Measurements from ENCODE around the gene JUN.

The JUN gene

GRCh38 chr1:58778385-58779000 is 5.4 kb downstream of the JUN start:
- H3K9me2 ChIP-seq (replicated peaks; ENCODE audit: low read depth, low read length): no peaks in the 10 kb centered on the region
- H3K79me2 ChIP-seq (ENCODE audit: insufficient read depth, low read length): peaks cover 39% of the 10 kb centered on the region
- peaks cover 25% of the 10 kb centered on the region for H3K4me1 ChIP-seq (ENCODE audit: insufficient read depth, low read length, poor library complexity, severe bottlenecking)
- TF ChIP-seq EZH2phosphoT487 (IDR thresholded peaks at IDR 0.05; ENCODE audit: borderline replicate concordance): no peak
- no peak for TF ChIP-seq CTCF (conservative IDR thresholded peaks at IDR 0.05; ENCODE audit: low read length)
- H3K27me3 ChIP-seq (ENCODE audit: insufficient read depth, low read length, poor library complexity, severe bottlenecking): no peaks in the 10 kb centered on the region
- H3K4me3 ChIP-seq (ENCODE audit: low read length, poor library complexity, severe bottlenecking): no peak overlapping the region
- peaks cover 6% of the 10 kb centered on the region for H4K20me1 ChIP-seq (ENCODE audit: insufficient read depth, low read length, poor library complexity, severe bottlenecking)
- no peak overlapping the region for H3K4me2 ChIP-seq (ENCODE audit: low read depth, low read length, poor library complexity, severe bottlenecking)
- H2AFZ ChIP-seq (ENCODE audit: low read length): no peak overlapping the region
- no peaks in the 10 kb centered on the region for H3K9me3 ChIP-seq (ENCODE audit: insufficient read depth, low read depth, low read length)
- H3K36me3 ChIP-seq (ENCODE audit: insufficient read depth, low read length): no peaks in the 10 kb centered on the region
- H3K9ac ChIP-seq (ENCODE audit: low read depth, low read length, poor library complexity, severe bottlenecking): no peak overlapping the region
- no peaks in the 10 kb centered on the region for H3F3A ChIP-seq (ENCODE audit: low read depth)

- Histone ChIP-seq H3F3A (ENCODE audit: low read depth) (no peaks in the 10 kb centered on the region), H3K4me2 (ENCODE audit: low read depth, low read length, poor library complexity, severe bottlenecking) (peak overlapping the region; percentile 68), H3K4me1 (ENCODE audit: insufficient read depth, low read length, poor library complexity, severe bottlenecking) (peaks cover 16% of the 10 kb centered on the region), H3K9me3 (ENCODE audit: insufficient read depth, low read depth, low read length) (no peaks in the 10 kb centered on the region), H3K4me3 (ENCODE audit: low read length, poor library complexity, severe bottlenecking) (peak overlapping the region; percentile 51), H3K27me3 (ENCODE audit: insufficient read depth, low read length, poor library complexity, severe bottlenecking) (no peaks in the 10 kb centered on the region), H3K79me2 (ENCODE audit: insufficient read depth, low read length) (no peaks in the 10 kb centered on the region), H4K20me1 (ENCODE audit: insufficient read depth, low read length, poor library complexity, severe bottlenecking) (no peaks in the 10 kb centered on the region), H3K9ac (ENCODE audit: low read depth, low read length, poor library complexity, severe bottlenecking) (peak overlapping the region; percentile 61), H3K36me3 (ENCODE audit: insufficient read depth, low read length) (no peaks in the 10 kb centered on the region), H2AFZ (ENCODE audit: low read length) (0 out of 2 replicates have a peak overlapping the region, but pooled peaks have one; percentile 65), H3K9me2 (replicated peaks; ENCODE audit: low read depth, low read length) (no peaks in the 10 kb centered on the region)
- TF ChIP-seq CTCF (conservative IDR thresholded peaks at IDR 0.05; ENCODE audit: low read length) (no peak), EZH2phosphoT487 (IDR thresholded peaks at IDR 0.05; ENCODE audit: borderline replicate concordance) (no peak)
Measured at GRCh38 chr1:58774027-58774426, 9.8 kb downstream of the JUN start.

GRCh38 chr1:58773406-58773840 is 10.4 kb downstream of the JUN start:
- Histone ChIP-seq H3K79me2 (ENCODE audit: insufficient read depth, low read length) (no peaks in the 10 kb centered on the region), H2AFZ (ENCODE audit: low read length) (peak overlapping the region; percentile 65), H3K4me2 (ENCODE audit: low read depth, low read length, poor library complexity, severe bottlenecking) (peak overlapping the region; percentile 68), H3K9me2 (replicated peaks; ENCODE audit: low read depth, low read length) (no peaks in the 10 kb centered on the region), H3K9me3 (ENCODE audit: insufficient read depth, low read depth, low read length) (no peaks in the 10 kb centered on the region), H4K20me1 (ENCODE audit: insufficient read depth, low read length, poor library complexity, severe bottlenecking) (no peaks in the 10 kb centered on the region), H3K4me3 (ENCODE audit: low read length, poor library complexity, severe bottlenecking) (peak overlapping the region; percentile 51), H3K27me3 (ENCODE audit: insufficient read depth, low read length, poor library complexity, severe bottlenecking) (no peaks in the 10 kb centered on the region), H3K36me3 (ENCODE audit: insufficient read depth, low read length) (no peaks in the 10 kb centered on the region), H3F3A (ENCODE audit: low read depth) (no peaks in the 10 kb centered on the region), H3K4me1 (ENCODE audit: insufficient read depth, low read length, poor library complexity, severe bottlenecking) (peaks cover 16% of the 10 kb centered on the region), H3K9ac (ENCODE audit: low read depth, low read length, poor library complexity, severe bottlenecking) (peak overlapping the region; percentile 61)
- TF ChIP-seq EZH2phosphoT487 (IDR thresholded peaks at IDR 0.05; ENCODE audit: borderline replicate concordance): no peak
- TF ChIP-seq CTCF (conservative IDR thresholded peaks at IDR 0.05; ENCODE audit: low read length): no peak

Data from Loucy (cell line).